ENCODE results near the gene LTBP1. TPM values are rescaled to one million over a fixed set of nuclear protein-coding genes. Genes with fewer than 3 reads are reported as not detected.

LTBP1 gene
- total and polyA plus RNA-seq, 2 donors (not counting 1 experiment from before 2014, with no cell fraction given) = 0.69 TPM; not detected in 1

DNA sequence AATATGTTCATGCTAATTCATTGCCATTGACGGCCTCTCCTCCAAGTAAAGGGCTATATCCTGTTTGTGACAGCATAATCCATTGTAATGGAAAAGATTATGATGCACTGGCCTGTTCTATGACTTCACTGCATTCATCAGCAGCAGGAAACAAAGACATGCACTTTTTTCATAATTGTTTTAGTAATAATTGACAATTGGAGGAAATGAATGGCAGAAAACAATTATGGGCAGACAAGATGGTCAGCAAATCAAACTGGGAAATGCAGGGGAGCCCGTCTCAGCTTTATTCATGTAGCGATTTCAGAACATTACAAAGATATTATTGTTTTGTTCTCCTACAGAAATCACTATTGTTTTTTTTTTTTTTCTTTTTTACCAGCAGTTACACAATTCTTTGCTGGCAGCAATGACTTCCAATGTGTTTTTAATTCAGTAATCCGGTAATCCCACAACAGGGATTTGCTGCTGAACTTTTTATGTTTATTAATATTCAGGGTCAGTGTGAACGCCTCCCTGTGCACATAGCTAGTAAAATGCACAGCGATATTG is 495.9 kb downstream of the LTBP1 start:
- H3K79me2 ChIP-seq (ENCODE audit: control insufficient read depth, insufficient read depth, low read length) = no peaks in the 10 kb centered on the region
- H3K4me2 ChIP-seq (replicated peaks; ENCODE audit: low read depth, low read length, poor library complexity, severe bottlenecking) = no peak overlapping the region
- DNase-seq (no peak), ATAC-seq (ENCODE audit: low read depth) (no peak)
- no peak overlapping the region for H3K4me3 Mint-ChIP-seq
- H3K9me3 ChIP-seq (ENCODE audit: control extremely low read depth in 1 of 3, control insufficient read depth in 2 of 3, insufficient read depth in 1 of 3, low read length in 2 of 3) = peaks cover 0 to 4% (median 0%) of the 10 kb centered on the region in 3 donors
- no peaks in the 10 kb centered on the region for H3K27me3 ChIP-seq (replicated peaks in 1 of 4; ENCODE audit: control extremely low read depth in 1 of 4, control insufficient read depth in 3 of 4, insufficient read depth in 4 of 4, low read length in 3 of 4)
- H3K27ac ChIP-seq (ENCODE audit: low read length in 2 of 2) = no peak overlapping the region
- TF ChIP-seq EZH2 (IDR thresholded peaks at IDR 0.05; ENCODE audit: borderline replicate concordance, insufficient read depth, low read depth, low read length, poor library complexity, severe bottlenecking) = no peak
- TF ChIP-seq, protein P1, sequence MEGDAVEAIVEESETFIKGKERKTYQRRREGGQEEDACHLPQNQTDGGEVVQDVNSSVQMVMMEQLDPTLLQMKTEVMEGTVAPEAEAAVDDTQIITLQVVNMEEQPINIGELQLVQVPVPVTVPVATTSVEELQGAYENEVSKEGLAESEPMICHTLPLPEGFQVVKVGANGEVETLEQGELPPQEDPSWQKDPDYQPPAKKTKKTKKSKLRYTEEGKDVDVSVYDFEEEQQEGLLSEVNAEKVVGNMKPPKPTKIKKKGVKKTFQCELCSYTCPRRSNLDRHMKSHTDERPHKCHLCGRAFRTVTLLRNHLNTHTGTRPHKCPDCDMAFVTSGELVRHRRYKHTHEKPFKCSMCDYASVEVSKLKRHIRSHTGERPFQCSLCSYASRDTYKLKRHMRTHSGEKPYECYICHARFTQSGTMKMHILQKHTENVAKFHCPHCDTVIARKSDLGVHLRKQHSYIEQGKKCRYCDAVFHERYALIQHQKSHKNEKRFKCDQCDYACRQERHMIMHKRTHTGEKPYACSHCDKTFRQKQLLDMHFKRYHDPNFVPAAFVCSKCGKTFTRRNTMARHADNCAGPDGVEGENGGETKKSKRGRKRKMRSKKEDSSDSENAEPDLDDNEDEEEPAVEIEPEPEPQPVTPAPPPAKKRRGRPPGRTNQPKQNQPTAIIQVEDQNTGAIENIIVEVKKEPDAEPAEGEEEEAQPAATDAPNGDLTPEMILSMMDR (IDR thresholded peaks at IDR 0.05) = no peak
- H3K4me1 ChIP-seq (ENCODE audit: control insufficient read depth in 2 of 2, insufficient read depth in 2 of 2, low read length in 2 of 2) = peaks cover 0 to 4% of the 10 kb centered on the region in 2 donors
- H3K4me3 ChIP-seq (ENCODE audit: control extremely low read depth in 1 of 5, extremely low read depth in 1 of 5, insufficient read depth in 1 of 5, low read depth in 2 of 5, low read length in 4 of 5) = no peak overlapping the region
- no peaks in the 10 kb centered on the region for H4K20me1 ChIP-seq (ENCODE audit: control insufficient read depth, insufficient read depth, low read length, poor library complexity, severe bottlenecking)
- intact Hi-C loops (cut with micrococcal nuclease) = no loop called here
- no peaks in the 10 kb centered on the region for H3K36me3 ChIP-seq (replicated peaks in 1 of 2; ENCODE audit: control extremely low read depth in 1 of 2, control insufficient read depth in 1 of 2, extremely low read depth in 1 of 2, insufficient read depth in 2 of 2, low read length in 1 of 2)
- H3K27ac Mint-ChIP-seq = no peak overlapping the region
- H3K27me3 Mint-ChIP-seq = no peaks in the 10 kb centered on the region
- H3K9me3 Mint-ChIP-seq (ENCODE audit: insufficient read depth) = no peaks in the 10 kb centered on the region
- no CpG with 5 or more reads among the region's 6 CpGs for WGBS (ENCODE audit: insufficient coverage)
- H3K4me1 Mint-ChIP-seq = peaks cover 6% of the 10 kb centered on the region
- ChIA-PET CTCF (interaction anchor here (1.3 kb wide), 1 partner anchor 140 kb away, joined by 7 read pairs; no protein-coding TSS in a partner anchor), POLR2A (interaction anchor here (0.6 kb wide), 1 partner anchor 19 kb away, joined by 3 read pairs; no protein-coding TSS in a partner anchor)
- no peak overlapping the region for H3K9ac ChIP-seq (ENCODE audit: low read length)
- H2AFZ ChIP-seq (ENCODE audit: insufficient read depth, low read depth, low read length, poor library complexity, severe bottlenecking) = no peak overlapping the region

DNA sequence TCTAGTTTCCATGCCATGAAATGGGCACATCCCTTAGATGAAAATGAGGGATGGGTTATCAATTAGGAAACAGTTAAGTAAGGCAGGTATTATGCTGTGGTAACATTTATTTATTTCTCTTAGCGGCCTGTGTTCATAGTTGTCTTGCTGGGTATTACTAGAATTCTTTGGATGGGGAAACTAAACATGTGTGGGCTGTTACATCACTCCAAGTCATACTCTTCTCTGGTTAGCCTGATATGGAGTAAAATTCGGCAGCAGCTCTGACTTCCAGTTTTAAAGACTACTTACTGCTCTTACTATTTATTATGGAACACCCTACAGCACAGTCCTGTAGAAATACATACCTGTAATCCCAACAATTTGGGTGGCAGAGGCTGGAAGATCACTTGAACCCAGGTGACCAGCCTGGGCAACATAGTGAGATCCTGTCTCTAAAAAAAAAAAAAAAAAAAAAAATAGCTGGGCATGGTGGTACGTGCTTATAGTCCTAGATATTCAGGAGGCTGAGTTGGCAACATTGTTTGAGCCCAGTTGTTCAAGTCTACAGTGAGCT is 496.6 kb downstream of the LTBP1 start:
- ATAC-seq (ENCODE audit: low read depth) = no peak
- intact Hi-C loops (cut with micrococcal nuclease) = no loop called here

More for the DNA sequence above, 496.6 kb downstream of the LTBP1 start:
- Histone ChIP-seq H3K4me3 (ENCODE audit: control extremely low read depth in 1 of 5, extremely low read depth in 1 of 5, insufficient read depth in 1 of 5, low read depth in 2 of 5, low read length in 4 of 5) (no peak overlapping the region), H3K9ac (ENCODE audit: low read length) (no peak overlapping the region), H3K79me2 (ENCODE audit: control insufficient read depth, insufficient read depth, low read length) (no peaks in the 10 kb centered on the region), H3K4me2 (replicated peaks; ENCODE audit: low read depth, low read length, poor library complexity, severe bottlenecking) (no peak overlapping the region), H3K4me1 (ENCODE audit: control insufficient read depth in 2 of 2, insufficient read depth in 2 of 2, low read length in 2 of 2) (peaks cover 0 to 4% of the 10 kb centered on the region in 2 donors), H3K27ac (ENCODE audit: low read length in 2 of 2) (no peak overlapping the region), H2AFZ (ENCODE audit: insufficient read depth, low read depth, low read length, poor library complexity, severe bottlenecking) (no peak overlapping the region), H4K20me1 (ENCODE audit: control insufficient read depth, insufficient read depth, low read length, poor library complexity, severe bottlenecking) (no peaks in the 10 kb centered on the region), H3K27me3 (replicated peaks in 1 of 4; ENCODE audit: control extremely low read depth in 1 of 4, control insufficient read depth in 3 of 4, insufficient read depth in 4 of 4, low read length in 3 of 4) (no peaks in the 10 kb centered on the region), H3K36me3 (replicated peaks in 1 of 2; ENCODE audit: control extremely low read depth in 1 of 2, control insufficient read depth in 1 of 2, extremely low read depth in 1 of 2, insufficient read depth in 2 of 2, low read length in 1 of 2) (no peaks in the 10 kb centered on the region), H3K9me3 (ENCODE audit: control extremely low read depth in 1 of 3, control insufficient read depth in 2 of 3, insufficient read depth in 1 of 3, low read length in 2 of 3) (peaks cover 0 to 4% (median 0%) of the 10 kb centered on the region in 3 donors)
- no CpG with 5 or more reads among the region's 3 CpGs for WGBS (ENCODE audit: insufficient coverage)
- no peaks in the 10 kb centered on the region for H3K27me3 Mint-ChIP-seq
- no peak overlapping the region for H3K27ac Mint-ChIP-seq
- no peaks in the 10 kb centered on the region for H3K9me3 Mint-ChIP-seq (ENCODE audit: insufficient read depth)
- no peak overlapping the region for H3K4me3 Mint-ChIP-seq
- no peak for DNase-seq
- peaks cover 8% of the 10 kb centered on the region for H3K4me1 Mint-ChIP-seq
- POLR2A ChIA-PET = no interaction called here
- CTCF ChIA-PET = no interaction called here
- TF ChIP-seq, protein P1 (IDR thresholded peaks at IDR 0.05) = no peak
- TF ChIP-seq EZH2 (IDR thresholded peaks at IDR 0.05; ENCODE audit: borderline replicate concordance, insufficient read depth, low read depth, low read length, poor library complexity, severe bottlenecking) = no peak
